Measurements from ENCODE around the gene MARCHF11. TPM values are rescaled to one million over a fixed set of nuclear protein-coding genes. Genes with fewer than 3 reads are reported as not detected.

MARCHF11 gene
- polyA plus RNA-seq, 10 donors, result not detected

DNA sequence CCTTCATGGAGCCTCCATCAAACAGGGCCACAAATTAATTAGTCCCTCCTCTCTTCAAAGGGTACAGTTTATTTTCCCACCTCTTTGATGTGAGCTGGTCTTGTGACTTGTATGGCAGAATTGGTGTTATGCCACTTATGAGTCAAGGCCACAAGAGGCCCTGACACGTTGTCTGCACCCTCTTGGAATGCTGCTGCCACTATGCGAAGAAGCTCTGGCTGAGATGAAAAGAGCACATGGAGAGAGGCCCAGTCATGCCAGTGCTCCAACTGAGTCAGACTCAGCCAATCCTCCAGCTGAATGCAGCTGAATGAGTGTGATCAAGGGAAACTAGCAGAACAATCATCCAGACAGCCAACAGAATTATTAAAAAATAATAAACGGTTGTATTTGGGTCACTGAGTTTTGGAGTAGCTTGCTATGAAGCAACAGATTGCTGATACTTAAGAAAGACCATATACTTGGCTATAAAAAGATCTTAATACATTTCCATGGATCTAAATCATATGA, 128.3 kb downstream of the MARCHF11 start:
- DNase-seq, result no peak

DNA sequence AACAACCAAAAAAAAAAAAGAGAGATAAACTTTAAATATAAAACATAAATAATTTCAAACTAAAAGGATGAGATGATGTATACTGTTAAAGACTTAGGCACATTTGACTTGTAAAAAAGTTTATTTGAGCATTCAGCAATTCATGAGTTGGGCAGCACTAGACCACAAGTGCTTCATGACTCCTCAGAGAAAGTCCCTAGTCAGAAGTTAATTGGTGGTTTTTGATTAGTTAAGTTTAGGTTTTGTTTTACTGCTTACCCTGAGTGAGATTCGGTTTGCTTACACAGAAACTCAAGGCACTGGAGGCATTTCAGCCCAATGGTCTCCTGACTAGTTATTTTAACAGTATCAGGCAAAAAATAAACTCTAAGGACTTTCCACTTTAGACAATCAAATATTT, 129.2 kb downstream of the MARCHF11 start:
- DNase-seq, result no peak

DNA sequence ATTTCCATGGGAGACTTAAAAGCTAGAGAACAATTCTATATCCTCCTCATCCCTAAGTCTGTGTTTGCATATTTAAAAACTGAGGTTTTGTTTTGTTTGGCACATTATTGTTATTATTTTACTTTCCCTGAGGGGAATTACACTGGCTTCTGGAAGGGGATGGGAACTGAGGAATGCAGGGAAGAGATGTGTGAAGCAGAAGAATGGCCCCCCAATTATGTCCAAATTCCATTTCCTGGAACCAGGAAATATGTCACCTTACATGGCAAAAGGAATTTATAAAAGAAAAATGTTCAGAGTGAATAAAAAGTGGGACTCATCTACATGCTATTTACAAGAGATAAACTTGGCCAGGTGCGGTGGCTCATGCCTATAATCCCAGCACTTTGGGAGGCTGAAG, 129.8 kb downstream of the MARCHF11 start:
- DNase-seq, result no peak

DNA sequence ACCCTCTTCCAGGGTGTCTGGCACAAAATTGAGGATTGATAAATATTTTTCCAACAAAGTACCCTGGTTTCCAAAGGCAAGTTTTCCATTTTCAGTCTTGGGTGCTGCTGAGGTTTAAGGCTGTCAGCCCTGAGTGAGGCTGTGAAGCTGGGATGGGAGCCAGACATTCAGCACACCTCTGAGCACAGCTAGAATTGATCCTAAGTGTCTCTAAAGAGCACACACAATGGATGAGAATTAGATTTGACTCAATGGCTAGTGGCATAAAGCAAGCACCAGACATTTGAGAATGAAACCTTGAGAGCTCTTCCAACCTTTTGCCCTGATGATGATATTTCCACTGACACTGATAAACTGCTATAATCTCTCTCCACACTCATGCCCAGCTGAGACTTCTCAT, 131.5 kb downstream of the MARCHF11 start:
- no peak for DNase-seq

- no peak for DNase-seq
Measured at GRCh38 chr5:16043349-16043965, 136.1 kb downstream of the MARCHF11 start.

DNA sequence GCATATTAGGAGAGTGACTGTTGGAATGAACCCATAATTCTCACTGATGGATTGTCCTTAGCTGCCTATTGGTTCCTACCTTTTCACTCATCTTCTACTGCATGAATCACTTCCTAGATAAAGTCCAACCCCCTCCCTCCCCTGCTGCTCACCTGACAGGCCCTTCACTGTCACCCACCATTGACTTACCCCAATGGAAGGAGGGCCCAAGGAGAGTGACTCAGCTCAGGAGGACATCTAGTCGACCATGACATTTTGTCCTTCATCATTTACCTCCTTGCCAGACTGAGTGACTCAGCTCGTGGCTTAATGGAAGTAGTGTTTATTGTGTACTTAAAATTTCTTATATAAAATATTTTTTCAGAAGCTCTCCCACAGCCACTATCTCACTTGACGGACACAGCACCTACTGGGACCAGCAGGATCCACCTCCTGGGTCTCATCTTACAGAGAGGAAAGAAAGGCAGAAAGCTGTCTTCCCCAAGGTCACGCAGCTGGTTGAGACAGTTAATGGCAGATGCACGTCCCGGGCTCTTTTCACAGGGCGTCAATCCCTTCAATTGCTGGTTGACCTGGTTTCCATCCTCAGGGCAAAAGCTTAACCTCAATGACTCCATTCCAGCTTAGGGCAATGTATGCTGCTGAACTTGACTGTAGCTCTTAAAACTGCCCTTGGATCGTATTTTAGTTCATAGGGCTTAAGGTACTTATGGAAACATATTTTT, 142.3 kb downstream of the MARCHF11 start:
- DNase-seq, result no peak

DNA sequence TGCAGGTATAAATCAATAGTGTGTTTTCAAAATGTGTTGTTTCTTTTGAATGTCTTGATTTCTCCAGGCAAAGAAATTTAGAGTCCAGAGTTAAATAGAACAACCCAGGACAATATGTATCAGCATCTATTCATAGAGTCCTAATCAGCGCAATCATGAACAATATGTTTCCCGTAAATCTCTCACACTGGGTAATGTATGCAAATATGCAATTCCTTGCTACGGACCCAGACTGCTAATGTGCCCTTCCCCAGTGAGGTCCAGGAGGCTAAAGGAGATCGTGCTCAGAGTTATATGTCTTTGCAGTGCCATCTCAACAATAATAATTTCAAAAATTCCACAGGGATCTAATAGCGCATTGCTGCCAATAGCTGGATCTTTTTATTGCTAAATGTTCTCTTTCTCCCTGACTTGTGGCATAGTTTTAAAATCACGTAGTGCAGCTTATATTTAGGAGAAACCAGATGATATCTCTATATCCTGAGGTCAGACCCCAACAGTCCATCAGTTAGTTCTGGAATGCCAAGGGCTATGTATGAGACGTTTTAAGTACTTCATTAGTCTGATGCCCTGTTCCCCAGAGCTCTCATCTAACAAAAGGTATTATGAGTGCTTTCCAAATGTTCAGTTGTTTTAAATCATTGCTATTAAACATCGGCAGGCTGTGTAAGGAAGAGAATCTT, 145.1 kb downstream of the MARCHF11 start:
- peak in 1 of 3 donors; percentile 39 for DNase-seq

- DNase-seq, result no peak
Measured at GRCh38 chr5:16033187-16033925, 146.2 kb downstream of the MARCHF11 start.

DNA sequence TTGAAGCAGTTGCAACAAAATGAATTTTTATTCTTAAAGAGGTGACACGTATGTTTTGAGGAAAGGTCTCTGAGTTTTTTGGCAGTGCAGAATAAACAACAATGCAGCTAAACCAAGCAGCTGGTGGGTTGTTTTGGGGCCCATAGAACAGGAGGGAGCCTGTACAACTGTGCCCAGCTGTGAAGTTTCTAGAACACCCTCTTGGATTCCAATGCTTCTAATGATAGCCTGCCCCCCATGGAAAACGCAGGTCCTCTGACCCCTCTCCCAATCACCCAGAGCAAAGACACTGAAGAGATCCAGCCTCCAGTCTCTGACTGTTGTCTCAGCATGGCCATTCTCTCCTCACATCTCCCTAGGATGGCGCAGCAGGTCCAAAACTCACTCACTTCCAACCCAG, 150.9 kb downstream of the MARCHF11 start:
- no peak for DNase-seq

DNA sequence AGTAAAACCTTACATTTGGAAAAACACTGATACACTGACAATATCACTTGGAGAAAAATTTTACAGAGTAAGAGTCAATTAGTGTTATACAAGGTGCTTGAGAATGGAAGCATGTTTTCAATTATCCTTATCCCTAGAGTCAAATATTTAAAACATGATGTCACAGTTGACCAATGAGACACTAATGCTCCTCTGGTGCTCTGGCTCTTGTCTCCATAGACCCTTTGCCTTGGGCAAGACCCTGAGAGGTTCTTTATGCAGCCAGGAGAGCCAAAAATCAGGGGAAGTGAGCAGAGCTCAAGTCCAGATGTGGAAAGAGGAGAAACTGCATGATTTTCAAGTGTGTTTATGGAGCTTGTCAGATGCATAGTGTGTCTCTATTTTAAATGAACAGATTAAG, 153.9 kb downstream of the MARCHF11 start:
- DNase-seq, result peak in 2 of 3 donors; percentile 6 to 22

DNA sequence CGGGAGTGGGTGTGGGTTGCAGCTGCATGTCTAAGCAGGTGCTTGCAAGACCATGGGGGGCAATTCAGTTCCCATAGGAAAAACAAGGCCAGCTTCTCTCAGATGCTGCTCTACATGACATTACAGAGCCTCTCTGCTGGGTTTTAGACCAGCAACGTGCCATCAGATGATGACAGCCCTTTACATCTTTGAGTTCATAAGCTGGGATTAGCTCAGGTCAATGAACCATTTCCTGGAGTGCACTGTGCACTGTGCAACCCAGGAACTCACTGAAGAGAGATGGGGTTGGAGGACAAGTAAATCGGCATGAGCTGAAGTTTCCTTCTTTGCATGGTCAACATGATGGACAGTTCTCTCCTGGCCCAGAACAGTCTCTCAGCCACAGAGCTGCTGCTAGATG, 160.6 kb downstream of the MARCHF11 start:
- no peak for DNase-seq

GRCh38 chr5:16017720-16018119, 161.9 kb downstream of the MARCHF11 start:
- DNase-seq, result no peak

Measured in muscle of back (tissue), 11 donors.